Lung (tissue), 12 donors: ENCODE data around the gene ATP5ME. TPM values are rescaled to one million over a fixed set of nuclear protein-coding genes. Genes with fewer than 3 reads are reported as not detected.

ENCODE experiments used
- ATAC-seq: fragments of 200-7000 bp; cut with Tn5 transposase; one replicate; pipeline ENCODE4 v1.9.1; 2020; ENCODE audit warnings: moderate number of reproducible peaks; ENCODE audit not compliant: insufficient read depth, low FRiP score
- DNase-seq, 3 donors: peaks; one replicate each; pipeline ENCODE4 v3.0.0-alpha.2; 2013 to 2017
- H3K27ac ChIP-seq, 2 donors: one replicate each; pipeline ENCODE4 v1.5.1; 2013; ENCODE audit warnings: mild to moderate bottlenecking in 2 of 2, moderate library complexity in 2 of 2, control low read depth in 1 of 2, inconsistent platforms in 1 of 2, low read depth in 1 of 2, low read length in 1 of 2
- H3K27me3 ChIP-seq, 3 donors: one replicate each; pipeline ENCODE4 v1.5.1; 2013; ENCODE audit warnings: low read length in 2 of 3; ENCODE audit not compliant: control insufficient read depth in 3 of 3, insufficient read depth in 3 of 3
- H3K36me3 ChIP-seq, 4 donors: one replicate each; pipeline ENCODE4 v1.5.1; 2013; ENCODE audit warnings: low read length in 4 of 4, mild to moderate bottlenecking in 1 of 4, moderate library complexity in 1 of 4; ENCODE audit not compliant: control insufficient read depth in 4 of 4, insufficient read depth in 4 of 4
- H3K4me1 ChIP-seq, 5 donors: one replicate each; pipeline ENCODE4 v1.5.1; 2013; ENCODE audit warnings: low read length in 5 of 5, mild to moderate bottlenecking in 2 of 5, moderate library complexity in 1 of 5; ENCODE audit not compliant: control insufficient read depth in 5 of 5, insufficient read depth in 5 of 5
- H3K4me3 ChIP-seq: one replicate; pipeline ENCODE4 v1.5.1; 2013; ENCODE audit warnings: mild to moderate bottlenecking, control low read depth, moderate library complexity
- H3K9ac ChIP-seq, 2 donors: one replicate each; pipeline ENCODE4 v1.5.1; 2013; ENCODE audit warnings: low read length in 2 of 2, control low read depth in 1 of 2; ENCODE audit not compliant: insufficient read depth in 1 of 2
- H3K9me3 ChIP-seq, 4 donors: one replicate each; pipeline ENCODE4 v1.5.1; 2013; ENCODE audit warnings: low read length in 3 of 4, mild to moderate bottlenecking in 1 of 4, moderate library complexity in 1 of 4; ENCODE audit not compliant: control insufficient read depth in 4 of 4, insufficient read depth in 3 of 4
- CTCF ChIP-seq: IDR thresholded peaks from 2 replicates; pipeline ENCODE4 v1.5.1; 2012; ENCODE audit warnings: mild to moderate bottlenecking; ENCODE audit errors: control extremely low read depth, extremely low read depth
- WGBS, 2 donors: extraction: QIAGEN DNeasy Blood & Tissue Kit; methylation state at CpG; one replicate each; pipeline ENCODE4 v1.1.7; 2013; 5-methylcytosine and 5-hydroxymethylcytosine counted together
- polyA plus RNA-seq, 2 donors: library from polyadenylated mRNA; stranded (reverse); fragments of 200-250 nt; gene quantifications; one replicate each; pipeline ENCODE4 v1.2.1, GENCODE V29; 2013
- total RNA-seq, 2 donors: library from RNA; depleted of rRNA in 1 of 2; stranded (reverse); fragments of >200 nt in 1 of 2; gene quantifications; one replicate each; pipeline ENCODE4 v1.2.1, GENCODE V29; 2014 to 2021
- donor health status: control.
- donor health status: control.
- donor health status: Bipolar disorder and iron deficiency.
- donor health status: healthy.
- donor health status: DM: yes; HTN: yes; CAD: no.

ATP5ME gene
- total and polyA plus RNA-seq, 4 donors, result 161 to 997 (median 262) TPM

- no peaks in the 10 kb centered on the region for H3K9me3 ChIP-seq
- WGBS, 2 donors, result 79 to 85% methylated on average over 19 of the region's 19 CpGs
- TF ChIP-seq CTCF, result no peak
- H3K36me3 ChIP-seq, result peaks cover 6 to 12% (median 11%) of the 10 kb centered on the region in 4 donors
- H3K27me3 ChIP-seq, result no peaks in the 10 kb centered on the region
- ATAC-seq (no peak), DNase-seq (no peak)
- no peak overlapping the region for H3K4me3 ChIP-seq
- no peak overlapping the region for H3K9ac ChIP-seq
- H3K4me1 ChIP-seq, result peaks cover 4 to 25% (median 12%) of the 10 kb centered on the region in 5 donors
- H3K27ac ChIP-seq, result no peak overlapping the region
Measured at GRCh38 chr4:675980-676870, 2.1 kb upstream of the ATP5ME start.

GRCh38 chr4:675036-675882, 1.2 kb upstream of the ATP5ME start:
- ATAC-seq (peak; percentile 1), DNase-seq (peak in 1 of 3 donors; percentile 26)
- peak overlapping the region; percentile 82 to 94 for H3K9ac ChIP-seq
- peak overlapping the region; percentile 92 for H3K4me3 ChIP-seq
- no peaks in the 10 kb centered on the region for H3K9me3 ChIP-seq
- no peak for TF ChIP-seq CTCF
- H3K27ac ChIP-seq, result peak overlapping the region; percentile 96
- 60 to 63% methylated on average over 23 to 26 of the region's 26 CpGs for WGBS, 2 donors
- H3K27me3 ChIP-seq, result no peaks in the 10 kb centered on the region
- peaks cover 4 to 16% (median 9%) of the 10 kb centered on the region in 5 donors for H3K4me1 ChIP-seq
- H3K36me3 ChIP-seq, result peaks cover 6 to 13% (median 12%) of the 10 kb centered on the region in 4 donors

- WGBS, 2 donors, result 9 to 11% methylated on average over 47 to 55 of the region's 55 CpGs
- no peaks in the 10 kb centered on the region for H3K27me3 ChIP-seq
- no peaks in the 10 kb centered on the region for H3K9me3 ChIP-seq
- peak overlapping the region; percentile 41 to 66 for H3K27ac ChIP-seq
- peaks cover 4 to 15% (median 8%) of the 10 kb centered on the region in 5 donors for H3K4me1 ChIP-seq
- DNase-seq (peak in 1 of 3 donors; percentile 26), ATAC-seq (peak; percentile 29)
- peaks cover 6 to 13% (median 12%) of the 10 kb centered on the region in 4 donors for H3K36me3 ChIP-seq
- no peak for TF ChIP-seq CTCF
- peak overlapping the region; percentile 33 to 63 for H3K9ac ChIP-seq
- peak overlapping the region; percentile 65 for H3K4me3 ChIP-seq
Measured at GRCh38 chr4:673349-674091, 556 bp downstream of the ATP5ME start.
